GM18508 (cell line): ENCODE data around the gene NDUFAF5.
A peak's percentile ranks its signal among the peaks of the same experiment; 100 is the strongest.

ENCODE experiments used
- ATAC-seq: cut with Tn5 transposase; IDR thresholded peaks from one replicate; pipeline ENCODE4 v1.9.1; 2021; ENCODE audit warnings: moderate number of reproducible peaks; ENCODE audit not compliant: insufficient read depth, unreplicated experiment

The NDUFAF5 gene

GRCh38 chr20:13819885-13820645 lies 35.2 kb downstream of the NDUFAF5 start:
- peak; percentile 82 for ATAC-seq

- no peak for ATAC-seq
Observed at GRCh38 chr20:13821876-13822275, 37.0 kb downstream of the NDUFAF5 start.

DNA sequence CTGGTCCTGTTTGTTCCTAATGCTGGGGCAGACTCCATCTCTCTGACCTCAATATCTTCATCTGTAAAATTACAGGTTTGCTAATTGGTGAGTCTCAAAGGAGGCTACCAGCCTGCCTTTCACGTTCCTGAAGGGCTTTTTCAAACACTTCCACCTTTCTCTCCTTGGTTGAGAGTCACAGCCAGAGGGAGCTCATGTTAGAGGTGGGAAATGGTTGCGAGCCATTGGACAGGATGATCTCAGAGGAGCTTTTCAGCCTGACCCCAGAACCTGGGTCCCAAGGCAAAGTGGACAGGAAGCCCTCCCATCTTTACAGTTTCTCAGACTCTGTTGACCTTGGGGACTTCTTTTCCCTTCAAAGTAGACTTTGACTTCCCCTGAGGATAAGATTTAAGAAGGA lies 37.6 kb downstream of the NDUFAF5 start:
- no peak for ATAC-seq

DNA sequence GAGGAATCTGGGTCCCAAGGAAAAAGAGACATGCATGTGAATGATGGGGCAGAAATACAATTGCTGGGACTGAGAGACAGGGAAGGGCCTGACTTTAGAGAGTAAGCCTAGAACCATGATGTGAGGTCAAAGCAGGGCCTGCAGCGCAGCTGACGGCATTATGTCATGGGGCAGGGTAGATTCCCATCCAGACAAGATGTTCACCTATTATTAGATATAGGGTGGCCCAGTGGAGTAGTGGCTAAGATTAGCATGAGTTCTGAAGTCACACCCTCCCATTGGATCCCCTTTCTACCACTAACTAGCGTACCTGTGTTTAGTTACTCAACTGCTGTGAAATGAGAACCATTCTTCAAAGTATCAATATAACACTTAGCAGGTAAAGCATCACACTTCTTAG lies 39.6 kb downstream of the NDUFAF5 start:
- no peak for ATAC-seq

- ATAC-seq, result no peak
Observed at GRCh38 chr20:13825465-13825864, 40.6 kb downstream of the NDUFAF5 start.

GRCh38 chr20:13831476-13831875 lies 46.6 kb downstream of the NDUFAF5 start:
- no peak for ATAC-seq

GRCh38 chr20:13838664-13839063 lies 53.8 kb downstream of the NDUFAF5 start:
- ATAC-seq, result no peak

- no peak for ATAC-seq
Observed at GRCh38 chr20:13839421-13840092, 54.7 kb downstream of the NDUFAF5 start.

DNA sequence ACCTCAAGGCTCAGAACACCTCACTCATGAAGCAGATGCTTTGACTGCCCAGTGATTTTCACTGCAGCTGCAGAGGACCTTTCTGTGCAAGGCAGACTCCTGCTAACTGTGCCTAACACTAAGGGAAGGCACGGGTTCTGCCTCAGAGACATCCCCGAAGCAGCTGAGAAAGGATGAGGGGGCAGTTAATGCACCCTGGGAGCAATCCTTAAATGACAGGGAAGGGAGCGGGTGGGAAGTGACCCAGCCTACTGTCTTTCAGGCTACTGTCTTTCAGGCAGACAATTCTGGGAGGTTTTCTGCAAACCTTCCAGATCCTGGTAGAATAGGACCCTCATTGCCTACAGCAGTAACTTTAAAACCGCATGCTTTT lies 55.3 kb downstream of the NDUFAF5 start:
- ATAC-seq, result no peak

GRCh38 chr20:13841206-13841605 lies 56.4 kb downstream of the NDUFAF5 start:
- no peak for ATAC-seq

GRCh38 chr20:13844296-13844695 lies 59.5 kb downstream of the NDUFAF5 start:
- no peak for ATAC-seq

- ATAC-seq, result no peak
Observed at GRCh38 chr20:13851279-13851678, 66.5 kb downstream of the NDUFAF5 start.

DNA sequence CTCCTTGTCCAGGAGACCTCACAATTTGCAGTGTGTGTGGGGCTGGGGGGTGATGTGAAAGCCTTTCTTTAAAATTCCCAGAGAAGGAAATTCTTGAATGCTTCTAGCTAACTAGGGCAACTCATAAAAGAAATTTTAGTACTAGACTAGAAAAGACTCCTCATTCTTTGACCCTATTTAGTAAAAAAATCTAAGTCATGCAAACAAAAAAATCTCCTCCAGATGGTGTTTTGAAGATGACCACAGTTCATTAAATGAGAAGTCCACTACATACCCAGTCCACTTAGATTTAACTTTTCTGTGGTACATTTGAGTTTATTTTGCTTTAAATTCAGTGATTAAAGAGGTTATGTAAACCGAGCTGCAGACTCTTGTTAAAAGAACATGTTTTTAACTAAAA lies 67.5 kb downstream of the NDUFAF5 start:
- ATAC-seq, result no peak

DNA sequence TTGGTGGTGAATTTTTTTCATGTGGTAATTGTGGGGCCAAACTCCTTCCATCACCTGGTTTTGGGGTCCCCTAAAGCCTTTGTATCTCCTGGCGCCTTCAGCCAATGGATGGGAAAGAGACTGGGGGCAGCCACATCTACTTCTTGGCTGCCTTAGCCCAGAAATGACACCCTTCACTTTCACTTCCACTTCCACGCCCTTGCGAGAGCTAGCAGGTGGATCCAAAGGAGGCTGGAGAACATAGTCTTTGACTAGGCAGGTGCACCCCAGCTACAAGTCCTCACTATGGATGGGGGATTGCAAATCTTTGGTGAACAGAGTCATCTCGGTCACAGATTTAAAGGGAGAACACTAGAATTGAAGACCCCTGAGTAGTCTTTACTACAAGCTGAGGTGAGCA lies 70.8 kb downstream of the NDUFAF5 start:
- no peak for ATAC-seq

GRCh38 chr20:13856354-13856753 lies 71.5 kb downstream of the NDUFAF5 start:
- no peak for ATAC-seq

DNA sequence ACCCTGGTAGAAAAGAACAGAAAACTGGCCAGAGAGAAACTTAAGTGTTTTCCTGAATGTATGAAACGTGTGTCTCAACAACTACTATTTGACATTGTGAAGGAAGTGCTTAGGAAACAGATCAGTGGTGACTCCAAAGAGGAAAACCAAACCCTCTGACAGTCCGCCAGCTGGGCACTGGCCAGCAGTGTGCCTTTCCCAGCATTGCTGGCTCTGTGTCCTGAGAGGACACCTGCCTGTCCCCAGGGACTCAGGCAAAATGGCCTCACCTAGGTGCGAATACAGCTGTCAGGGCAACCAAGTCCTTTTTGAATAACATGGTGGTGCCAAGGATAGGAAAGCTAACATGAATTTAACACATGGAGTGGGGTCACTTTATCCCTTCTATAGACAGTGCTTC lies 72.5 kb downstream of the NDUFAF5 start:
- ATAC-seq, result no peak

DNA sequence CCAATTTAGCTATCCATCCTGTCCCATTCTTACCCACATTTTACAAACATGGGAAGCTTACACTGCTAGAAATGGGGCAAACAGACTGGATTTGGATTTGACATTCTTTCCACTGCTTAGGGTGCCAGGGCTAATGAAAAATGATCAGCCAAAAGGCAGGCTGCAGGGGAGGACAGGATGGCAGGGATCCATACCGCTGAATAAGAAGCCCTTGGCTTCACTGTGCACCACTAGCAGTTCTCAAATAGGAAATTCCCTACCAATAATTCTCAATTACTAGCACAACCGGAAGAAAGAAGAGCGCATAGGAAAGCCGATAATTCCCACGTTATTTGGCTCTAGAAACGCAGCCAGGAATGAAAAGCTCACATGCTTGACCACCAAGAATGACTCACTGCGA lies 73.1 kb downstream of the NDUFAF5 start:
- no peak for ATAC-seq

GRCh38 chr20:13858439-13858838 lies 73.6 kb downstream of the NDUFAF5 start:
- ATAC-seq, result no peak

GRCh38 chr20:13858871-13859270 lies 74.0 kb downstream of the NDUFAF5 start:
- ATAC-seq, result no peak

DNA sequence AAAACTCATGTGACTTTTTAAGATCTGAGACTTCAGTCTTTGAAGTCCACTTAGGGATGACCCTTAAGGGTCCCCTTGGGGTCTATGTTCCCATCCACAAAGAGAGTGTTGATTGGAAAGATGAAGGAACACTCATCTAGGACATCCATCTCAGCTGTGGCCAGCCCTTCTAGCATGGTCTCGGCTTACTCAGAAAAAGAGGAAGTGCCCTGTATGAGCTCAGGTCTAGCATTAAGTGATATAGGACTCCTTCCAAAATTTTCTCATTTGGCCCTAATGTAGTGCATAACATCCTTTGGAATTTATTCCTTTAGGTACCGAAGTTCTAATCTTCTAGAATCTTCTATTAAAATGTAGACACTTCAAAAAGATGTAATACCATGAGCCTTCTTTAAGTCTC lies 77.4 kb downstream of the NDUFAF5 start:
- no peak for ATAC-seq

DNA sequence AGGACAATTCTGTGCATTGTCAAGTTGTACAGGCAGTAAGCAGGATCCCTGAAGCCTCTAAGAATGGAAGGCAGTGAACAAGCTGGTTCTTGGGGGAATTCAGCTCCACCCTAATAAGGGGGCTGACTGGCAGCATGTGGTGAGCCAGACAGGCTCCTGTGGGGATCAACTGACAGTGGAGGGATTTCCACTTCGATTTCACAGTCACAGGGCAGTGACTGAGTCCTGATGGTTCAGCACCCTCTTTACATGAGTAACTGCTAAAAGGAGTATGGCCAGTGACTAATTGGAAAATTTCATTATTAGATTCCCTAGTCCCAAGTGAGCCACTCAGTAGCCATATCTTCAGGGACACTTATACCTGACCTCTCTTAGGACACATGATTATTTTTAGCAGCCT lies 78.4 kb downstream of the NDUFAF5 start:
- no peak for ATAC-seq

GRCh38 chr20:13865156-13865555 lies 80.3 kb downstream of the NDUFAF5 start:
- ATAC-seq, result no peak
